ENCODE data around the gene FLNB. TPM values are rescaled to one million over a fixed set of nuclear protein-coding genes. Genes with fewer than 3 reads are reported as not detected.

Gene FLNB
- total RNA-seq, 1 experiment from 2014 or later, result 127 TPM

GRCh38 chr3:58198362-58198761 is 190.1 kb downstream of the FLNB start (continued):
- TF ChIP-seq ZNF425 (CRISPR knock-in tag; conservative IDR thresholded peaks at IDR 0.05) (no peak), TEAD1 (CRISPR knock-in tag; IDR thresholded peaks at IDR 0.05) (no peak), ZBTB43 (CRISPR knock-in tag; IDR thresholded peaks at IDR 0.05) (no peak), SMAD4 (CRISPR knock-in tag; IDR thresholded peaks at IDR 0.05) (no peak), OVOL2 (CRISPR knock-in tag; IDR thresholded peaks at IDR 0.05; ENCODE audit: borderline replicate concordance) (no peak), ATF6 (CRISPR knock-in tag; IDR thresholded peaks at IDR 0.05) (no peak), HMGA2 (CRISPR knock-in tag; IDR thresholded peaks at IDR 0.05) (no peak), FOXP1 (CRISPR knock-in tag; IDR thresholded peaks at IDR 0.05; ENCODE audit: borderline replicate concordance) (no peak), MLX (CRISPR knock-in tag; IDR thresholded peaks at IDR 0.05) (no peak), USF1 (CRISPR knock-in tag; IDR thresholded peaks at IDR 0.05) (no peak), ZNF396 (CRISPR knock-in tag; IDR thresholded peaks at IDR 0.05; ENCODE audit: borderline replicate concordance) (no peak), NR1H2 (CRISPR knock-in tag; IDR thresholded peaks at IDR 0.05) (no peak), ESRRA (CRISPR knock-in tag; IDR thresholded peaks at IDR 0.05; ENCODE audit: borderline replicate concordance) (no peak), CREM (CRISPR knock-in tag; IDR thresholded peaks at IDR 0.05) (no peak)

- ATAC-seq, result no peak
- ChIA-PET POLR2A (no interaction called here), CTCF (interaction anchor here (1.0 kb wide), 1 partner anchor 19 kb away, joined by 5 read pairs; no protein-coding TSS in a partner anchor)
- Mint-ChIP-seq H3K4me3 (no peak overlapping the region), H3K4me1 (no peaks in the 10 kb centered on the region), H3K9me3 (peaks cover 4% of the 10 kb centered on the region; the same call in 1 of the 2 replicates), H3K36me3 (no peaks in the 10 kb centered on the region), H3K27me3 (ENCODE audit: low read depth) (no peaks in the 10 kb centered on the region), H3K27ac (no peak overlapping the region)
- TF ChIP-seq ATF2 (CRISPR knock-in tag; IDR thresholded peaks at IDR 0.05; ENCODE audit: borderline replicate concordance, low read depth), result no peak
- TF ChIP-seq OVOL2 (CRISPR knock-in tag; IDR thresholded peaks at IDR 0.05; ENCODE audit: borderline replicate concordance), result no peak
- no peak for TF ChIP-seq CTCF (IDR thresholded peaks at IDR 0.05)
- no peak for TF ChIP-seq SP1 (CRISPR knock-in tag; conservative IDR thresholded peaks at IDR 0.05)
- no peak for TF ChIP-seq NR2C2 (CRISPR knock-in tag; IDR thresholded peaks at IDR 0.05)
- DNase-seq (ENCODE audit: low spot score), result no peak
Observed at GRCh38 chr3:58198804-58199203, 190.6 kb downstream of the FLNB start.
